Measurements from ENCODE around the gene PCBD1.

PCBD1 gene

DNA sequence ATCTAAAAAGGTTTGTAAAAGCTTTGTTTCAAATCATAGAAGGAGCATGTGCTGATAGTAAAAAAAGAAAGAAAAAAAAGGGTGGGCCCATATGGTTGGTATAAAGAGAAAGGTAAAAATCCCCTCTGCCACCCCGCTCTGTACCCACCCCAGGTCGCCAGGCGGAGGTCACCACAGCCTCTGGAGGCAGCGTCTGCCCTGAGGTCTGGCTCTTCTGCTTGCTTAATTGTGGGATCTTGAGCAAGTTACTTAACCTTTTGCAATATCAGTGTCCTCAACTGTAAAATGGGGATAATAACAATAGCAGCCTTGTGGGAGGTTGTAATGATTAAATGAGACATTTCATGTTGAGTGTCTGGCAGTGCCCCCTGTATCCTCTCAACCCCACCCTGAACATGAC, 10.7 kb upstream of the PCBD1 start:
- H3K4me3 ChIP-seq (ENCODE audit: low read depth, low read length) = no peak overlapping the region
- TF ChIP-seq, protein P1, sequence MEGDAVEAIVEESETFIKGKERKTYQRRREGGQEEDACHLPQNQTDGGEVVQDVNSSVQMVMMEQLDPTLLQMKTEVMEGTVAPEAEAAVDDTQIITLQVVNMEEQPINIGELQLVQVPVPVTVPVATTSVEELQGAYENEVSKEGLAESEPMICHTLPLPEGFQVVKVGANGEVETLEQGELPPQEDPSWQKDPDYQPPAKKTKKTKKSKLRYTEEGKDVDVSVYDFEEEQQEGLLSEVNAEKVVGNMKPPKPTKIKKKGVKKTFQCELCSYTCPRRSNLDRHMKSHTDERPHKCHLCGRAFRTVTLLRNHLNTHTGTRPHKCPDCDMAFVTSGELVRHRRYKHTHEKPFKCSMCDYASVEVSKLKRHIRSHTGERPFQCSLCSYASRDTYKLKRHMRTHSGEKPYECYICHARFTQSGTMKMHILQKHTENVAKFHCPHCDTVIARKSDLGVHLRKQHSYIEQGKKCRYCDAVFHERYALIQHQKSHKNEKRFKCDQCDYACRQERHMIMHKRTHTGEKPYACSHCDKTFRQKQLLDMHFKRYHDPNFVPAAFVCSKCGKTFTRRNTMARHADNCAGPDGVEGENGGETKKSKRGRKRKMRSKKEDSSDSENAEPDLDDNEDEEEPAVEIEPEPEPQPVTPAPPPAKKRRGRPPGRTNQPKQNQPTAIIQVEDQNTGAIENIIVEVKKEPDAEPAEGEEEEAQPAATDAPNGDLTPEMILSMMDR (IDR thresholded peaks at IDR 0.05; ENCODE audit: low read depth, low read length) = no peak

DNA sequence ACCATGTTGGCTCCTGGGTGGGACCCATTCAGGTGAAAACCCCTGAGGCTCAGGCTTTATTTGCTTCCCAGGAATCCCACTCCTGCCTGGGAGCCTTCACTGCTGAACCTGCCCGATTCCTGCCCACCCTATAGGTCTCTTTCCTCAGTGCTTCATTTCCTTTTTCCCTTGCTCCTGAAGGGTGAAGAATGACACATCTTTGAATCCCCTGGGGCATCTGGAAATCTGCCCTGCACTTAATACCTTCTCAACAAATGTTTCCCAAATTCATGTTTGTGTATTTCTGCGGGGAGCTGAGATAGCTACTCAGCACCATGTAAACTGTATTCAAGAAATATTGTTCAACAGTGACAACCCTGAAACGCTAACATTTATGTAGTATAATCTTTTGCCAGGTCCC, 10.3 kb upstream of the PCBD1 start:
- TF ChIP-seq, protein P1 (IDR thresholded peaks at IDR 0.05; ENCODE audit: low read depth, low read length) = no peak
- no peak overlapping the region for H3K4me3 ChIP-seq (ENCODE audit: low read depth, low read length)

DNA sequence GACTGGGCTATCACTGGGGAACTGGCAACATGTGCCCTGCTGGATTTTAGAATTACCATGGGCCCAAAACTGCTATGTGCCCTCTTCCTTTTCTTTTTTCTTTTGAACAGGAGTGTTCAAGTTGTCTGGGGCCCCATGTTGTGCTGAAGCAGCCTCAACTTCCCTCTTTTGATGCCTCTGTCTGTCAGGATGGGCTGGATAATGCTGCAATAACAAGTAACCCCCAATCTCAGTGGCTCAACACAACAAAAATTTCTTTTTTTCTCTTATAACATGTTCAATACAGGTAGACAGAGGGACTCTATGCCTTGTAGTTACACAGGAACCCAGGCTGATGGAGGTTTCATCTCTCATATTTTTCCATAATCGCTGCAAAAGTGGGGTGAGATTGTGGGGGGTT, 8.2 kb upstream of the PCBD1 start:
- no peak overlapping the region for H3K4me3 ChIP-seq (ENCODE audit: low read depth, low read length)
- TF ChIP-seq, protein P1 (IDR thresholded peaks at IDR 0.05; ENCODE audit: low read depth, low read length) = no peak

DNA sequence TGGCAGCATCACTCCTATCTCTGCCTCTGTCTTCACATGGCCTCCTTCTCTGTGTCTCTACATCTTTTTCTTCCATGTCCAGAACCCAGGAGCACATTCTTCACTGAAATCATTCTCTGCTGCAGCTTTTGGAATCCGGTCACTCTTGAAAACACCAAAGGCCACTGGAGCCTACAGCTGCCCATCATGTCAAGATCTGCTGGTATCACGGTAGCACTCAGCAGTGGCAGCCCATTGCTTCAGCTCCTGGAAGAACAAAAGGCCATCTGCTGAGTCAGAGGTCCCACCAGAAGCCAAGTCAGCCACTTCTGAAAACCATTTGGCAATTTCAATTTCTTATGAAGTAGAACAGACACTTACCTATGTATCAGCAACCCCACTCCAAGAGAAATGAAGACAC, 6.1 kb upstream of the PCBD1 start:
- TF ChIP-seq, protein P1 (IDR thresholded peaks at IDR 0.05; ENCODE audit: low read depth, low read length) = no peak
- no peak overlapping the region for H3K4me3 ChIP-seq (ENCODE audit: low read depth, low read length)

DNA sequence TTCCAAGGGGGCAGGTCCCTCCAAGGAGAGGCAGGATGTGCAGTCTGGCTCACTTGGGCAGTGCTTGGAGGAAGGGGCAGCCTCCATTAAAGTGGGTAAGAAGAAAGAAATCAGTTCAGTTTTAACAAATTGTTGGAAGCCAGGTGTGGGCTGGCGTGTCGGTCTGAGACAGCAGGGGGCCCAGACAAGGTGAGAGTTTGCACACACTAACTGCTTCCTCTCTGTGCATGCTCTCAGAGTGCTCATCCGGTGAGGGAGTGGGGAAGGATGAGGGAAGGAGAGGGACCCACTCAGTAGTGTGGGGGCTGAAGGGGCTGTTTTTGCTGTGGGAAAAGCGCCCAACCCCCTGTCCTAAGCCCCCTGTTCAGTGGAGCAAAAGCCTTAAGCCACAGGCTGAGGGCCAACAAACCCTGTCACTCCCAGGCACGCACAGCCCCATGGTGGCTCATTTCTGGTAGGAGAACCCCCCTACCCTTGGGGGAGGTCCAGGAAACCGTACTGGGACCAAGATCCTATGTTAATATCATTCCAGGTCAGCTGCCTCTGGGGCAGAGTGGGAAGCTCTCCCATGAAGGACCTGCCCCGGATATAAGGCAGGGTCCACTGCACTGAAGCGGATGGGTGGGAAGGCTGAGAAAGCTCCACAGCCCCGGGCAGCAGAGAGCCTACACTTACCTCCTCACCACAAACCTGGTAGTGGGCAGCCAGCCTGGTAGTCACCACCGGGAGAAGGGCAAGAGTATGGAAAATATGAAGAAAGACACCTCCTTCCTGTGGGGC, 5.1 kb upstream of the PCBD1 start:
- TF ChIP-seq, protein P1 (IDR thresholded peaks at IDR 0.05; ENCODE audit: low read depth, low read length) = no peak

DNA sequence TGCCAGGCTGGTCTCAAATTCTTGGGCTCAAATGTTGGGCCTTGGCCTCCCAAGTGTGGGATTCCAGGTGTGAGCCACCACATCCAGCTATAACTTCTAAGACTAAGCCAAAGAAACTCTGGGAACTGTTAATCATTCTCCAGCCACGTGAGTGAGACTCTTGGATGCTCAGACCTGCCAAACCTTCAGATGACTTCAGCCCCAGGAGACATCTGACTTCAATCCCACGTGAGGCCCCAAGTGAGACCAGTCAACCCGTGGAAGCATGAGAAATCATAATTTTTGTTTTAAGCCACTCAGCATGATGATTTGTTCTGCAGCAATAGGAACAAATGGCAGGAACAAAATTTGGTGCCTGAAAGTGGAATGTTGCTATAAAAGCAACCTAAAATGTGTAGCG, 4.3 kb upstream of the PCBD1 start:
- no peak overlapping the region for H3K4me3 ChIP-seq (ENCODE audit: low read depth, low read length)
- TF ChIP-seq, protein P1 (IDR thresholded peaks at IDR 0.05; ENCODE audit: low read depth, low read length) = no peak

More for the DNA sequence above, 5.1 kb upstream of the PCBD1 start:
- no peak overlapping the region for H3K4me3 ChIP-seq (ENCODE audit: low read depth, low read length)

DNA sequence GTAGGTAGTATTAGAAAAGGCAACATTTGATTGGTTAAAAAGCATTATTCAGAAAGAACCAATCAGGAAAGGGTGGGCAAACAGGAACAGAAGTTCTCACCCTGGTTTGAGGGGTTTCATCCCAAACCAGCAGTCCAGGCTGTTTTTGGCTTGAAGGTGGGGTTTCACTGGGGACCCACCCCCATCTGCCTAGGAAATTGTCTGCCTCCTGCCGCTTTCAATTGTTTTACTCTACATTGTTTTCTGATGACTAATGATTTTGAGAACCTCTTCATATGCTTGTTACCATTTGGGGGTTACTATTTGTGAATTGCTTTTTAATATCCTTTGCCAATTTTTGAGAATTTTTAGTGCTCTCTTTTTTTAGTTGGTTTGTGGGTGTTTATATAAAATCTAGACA, 3.3 kb upstream of the PCBD1 start:
- no peak overlapping the region for H3K4me3 ChIP-seq (ENCODE audit: low read depth, low read length)
- TF ChIP-seq, protein P1 (IDR thresholded peaks at IDR 0.05; ENCODE audit: low read depth, low read length) = no peak
